ENCODE results near the gene ZKSCAN3.

DNA sequence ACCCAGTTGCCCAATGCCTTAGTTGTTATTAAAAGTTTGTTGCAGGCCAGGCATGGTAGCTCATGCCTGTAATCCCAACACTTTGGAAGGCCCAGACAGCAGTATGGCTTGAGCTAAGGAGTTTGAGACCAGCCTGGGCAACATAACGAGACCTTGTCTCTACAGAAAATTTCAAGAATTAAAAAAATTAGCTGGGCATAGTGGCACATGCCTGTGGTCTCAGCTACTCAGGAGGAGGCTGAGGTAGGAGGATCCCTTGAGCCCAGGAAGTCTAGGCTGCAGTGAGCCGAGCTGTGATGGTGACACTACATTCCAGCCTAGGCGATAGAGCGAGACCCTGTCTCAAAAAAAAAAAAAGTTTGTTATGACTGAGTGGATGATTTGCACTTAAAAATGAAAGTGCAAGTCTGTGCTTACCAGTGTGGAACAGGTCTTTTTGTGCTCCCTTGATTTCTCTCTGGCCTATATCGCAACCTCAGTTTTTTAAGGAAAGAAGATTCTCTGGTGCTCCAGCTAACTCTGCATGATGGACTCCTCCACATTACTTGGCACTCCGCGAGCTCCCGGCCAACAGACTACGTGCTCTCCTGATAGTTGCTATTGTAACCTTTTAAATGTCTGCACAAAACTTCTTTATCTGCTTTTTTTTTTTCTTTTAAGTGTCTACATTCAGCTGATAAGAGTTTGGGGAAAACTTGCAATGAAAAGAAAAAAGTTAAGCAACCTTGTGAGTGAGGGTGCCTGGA lies 22.1 kb downstream of the ZKSCAN3 start:
- no peak for TF ChIP-seq ELF1 (IDR thresholded peaks at IDR 0.05; ENCODE audit: borderline replicate concordance, low read depth)
- no peak for TF ChIP-seq POLR2A (IDR thresholded peaks at IDR 0.05; ENCODE audit: borderline replicate concordance, extremely low read depth, insufficient read depth, insufficient read length)
- TF ChIP-seq, protein P1, sequence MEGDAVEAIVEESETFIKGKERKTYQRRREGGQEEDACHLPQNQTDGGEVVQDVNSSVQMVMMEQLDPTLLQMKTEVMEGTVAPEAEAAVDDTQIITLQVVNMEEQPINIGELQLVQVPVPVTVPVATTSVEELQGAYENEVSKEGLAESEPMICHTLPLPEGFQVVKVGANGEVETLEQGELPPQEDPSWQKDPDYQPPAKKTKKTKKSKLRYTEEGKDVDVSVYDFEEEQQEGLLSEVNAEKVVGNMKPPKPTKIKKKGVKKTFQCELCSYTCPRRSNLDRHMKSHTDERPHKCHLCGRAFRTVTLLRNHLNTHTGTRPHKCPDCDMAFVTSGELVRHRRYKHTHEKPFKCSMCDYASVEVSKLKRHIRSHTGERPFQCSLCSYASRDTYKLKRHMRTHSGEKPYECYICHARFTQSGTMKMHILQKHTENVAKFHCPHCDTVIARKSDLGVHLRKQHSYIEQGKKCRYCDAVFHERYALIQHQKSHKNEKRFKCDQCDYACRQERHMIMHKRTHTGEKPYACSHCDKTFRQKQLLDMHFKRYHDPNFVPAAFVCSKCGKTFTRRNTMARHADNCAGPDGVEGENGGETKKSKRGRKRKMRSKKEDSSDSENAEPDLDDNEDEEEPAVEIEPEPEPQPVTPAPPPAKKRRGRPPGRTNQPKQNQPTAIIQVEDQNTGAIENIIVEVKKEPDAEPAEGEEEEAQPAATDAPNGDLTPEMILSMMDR (IDR thresholded peaks at IDR 0.05 in 2 of 3, conservative IDR thresholded peaks at IDR 0.05 in 1 of 3; ENCODE audit: borderline replicate concordance in 1 of 3, insufficient read depth in 1 of 3, low read depth in 2 of 3, low read length in 2 of 3) = no peak
- TF ChIP-seq, protein P2, sequence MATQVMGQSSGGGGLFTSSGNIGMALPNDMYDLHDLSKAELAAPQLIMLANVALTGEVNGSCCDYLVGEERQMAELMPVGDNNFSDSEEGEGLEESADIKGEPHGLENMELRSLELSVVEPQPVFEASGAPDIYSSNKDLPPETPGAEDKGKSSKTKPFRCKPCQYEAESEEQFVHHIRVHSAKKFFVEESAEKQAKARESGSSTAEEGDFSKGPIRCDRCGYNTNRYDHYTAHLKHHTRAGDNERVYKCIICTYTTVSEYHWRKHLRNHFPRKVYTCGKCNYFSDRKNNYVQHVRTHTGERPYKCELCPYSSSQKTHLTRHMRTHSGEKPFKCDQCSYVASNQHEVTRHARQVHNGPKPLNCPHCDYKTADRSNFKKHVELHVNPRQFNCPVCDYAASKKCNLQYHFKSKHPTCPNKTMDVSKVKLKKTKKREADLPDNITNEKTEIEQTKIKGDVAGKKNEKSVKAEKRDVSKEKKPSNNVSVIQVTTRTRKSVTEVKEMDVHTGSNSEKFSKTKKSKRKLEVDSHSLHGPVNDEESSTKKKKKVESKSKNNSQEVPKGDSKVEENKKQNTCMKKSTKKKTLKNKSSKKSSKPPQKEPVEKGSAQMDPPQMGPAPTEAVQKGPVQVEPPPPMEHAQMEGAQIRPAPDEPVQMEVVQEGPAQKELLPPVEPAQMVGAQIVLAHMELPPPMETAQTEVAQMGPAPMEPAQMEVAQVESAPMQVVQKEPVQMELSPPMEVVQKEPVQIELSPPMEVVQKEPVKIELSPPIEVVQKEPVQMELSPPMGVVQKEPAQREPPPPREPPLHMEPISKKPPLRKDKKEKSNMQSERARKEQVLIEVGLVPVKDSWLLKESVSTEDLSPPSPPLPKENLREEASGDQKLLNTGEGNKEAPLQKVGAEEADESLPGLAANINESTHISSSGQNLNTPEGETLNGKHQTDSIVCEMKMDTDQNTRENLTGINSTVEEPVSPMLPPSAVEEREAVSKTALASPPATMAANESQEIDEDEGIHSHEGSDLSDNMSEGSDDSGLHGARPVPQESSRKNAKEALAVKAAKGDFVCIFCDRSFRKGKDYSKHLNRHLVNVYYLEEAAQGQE (IDR thresholded peaks at IDR 0.05; ENCODE audit: low read depth) = no peak
- no peak for TF ChIP-seq CEBPB (IDR thresholded peaks at IDR 0.05; ENCODE audit: low read depth)
- TF ChIP-seq SP1 (IDR thresholded peaks at IDR 0.05; ENCODE audit: low read depth) = no peak
- TF ChIP-seq CBX3 (IDR thresholded peaks at IDR 0.05; ENCODE audit: low read depth) = no peak
- TF ChIP-seq, protein P3, sequence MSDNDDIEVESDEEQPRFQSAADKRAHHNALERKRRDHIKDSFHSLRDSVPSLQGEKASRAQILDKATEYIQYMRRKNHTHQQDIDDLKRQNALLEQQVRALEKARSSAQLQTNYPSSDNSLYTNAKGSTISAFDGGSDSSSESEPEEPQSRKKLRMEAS (IDR thresholded peaks at IDR 0.05) = no peak

Measured in HCT116 (cell line).